ENCODE data around the gene EDDM3A.
"Not testable (repeated sequence)": the region's sequence is repeated elsewhere in the genome, so short reads cannot be mapped to it uniquely, and the experiment has no call there.

The EDDM3A gene

DNA sequence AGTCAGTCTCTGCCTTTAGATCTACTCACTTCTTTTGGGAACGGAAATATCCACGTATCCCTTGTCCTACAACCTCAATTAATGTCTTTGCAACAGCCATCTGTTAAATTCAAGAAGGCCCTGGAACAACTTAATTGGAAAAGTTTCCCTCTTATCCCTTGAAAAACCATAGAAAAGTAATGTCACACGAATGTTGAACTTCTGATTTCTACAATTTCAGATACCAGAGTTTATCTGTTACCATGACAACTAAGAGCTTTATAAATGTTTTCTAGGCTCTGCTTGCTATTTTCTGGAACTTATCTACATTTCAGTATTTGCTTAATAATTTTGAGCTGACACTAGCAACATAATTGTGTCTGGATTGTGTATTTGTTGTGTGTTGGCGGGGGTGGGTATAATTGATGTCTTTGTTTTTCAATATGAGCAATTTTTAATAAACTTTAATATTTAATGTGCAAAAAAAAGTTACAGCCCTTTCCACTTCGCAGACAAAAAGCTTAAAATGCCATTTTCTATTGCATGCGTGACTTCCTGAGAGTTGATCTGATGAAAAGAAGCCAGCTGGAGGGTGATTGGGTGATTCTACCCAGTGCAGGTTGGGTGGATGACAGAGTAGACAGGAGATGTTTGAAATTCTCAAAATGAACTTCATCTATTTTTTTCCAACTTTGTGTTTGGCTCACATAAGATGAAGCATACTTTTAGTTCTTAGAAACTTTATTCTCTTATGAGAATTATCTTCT lies 11.8 kb upstream of the EDDM3A start:
- DNase-seq (ENCODE audit: low read depth): no peak

- DNase-seq (ENCODE audit: low read depth): no peak
Measured at GRCh38 chr14:20734430-20734806, 11.3 kb upstream of the EDDM3A start.

- not testable (repeated sequence) for DNase-seq (ENCODE audit: low read depth)
Measured at GRCh38 chr14:20738292-20738691, 7.4 kb upstream of the EDDM3A start.

GRCh38 chr14:20742132-20742531 lies 3.6 kb upstream of the EDDM3A start:
- no peak for DNase-seq (ENCODE audit: low read depth)

DNA sequence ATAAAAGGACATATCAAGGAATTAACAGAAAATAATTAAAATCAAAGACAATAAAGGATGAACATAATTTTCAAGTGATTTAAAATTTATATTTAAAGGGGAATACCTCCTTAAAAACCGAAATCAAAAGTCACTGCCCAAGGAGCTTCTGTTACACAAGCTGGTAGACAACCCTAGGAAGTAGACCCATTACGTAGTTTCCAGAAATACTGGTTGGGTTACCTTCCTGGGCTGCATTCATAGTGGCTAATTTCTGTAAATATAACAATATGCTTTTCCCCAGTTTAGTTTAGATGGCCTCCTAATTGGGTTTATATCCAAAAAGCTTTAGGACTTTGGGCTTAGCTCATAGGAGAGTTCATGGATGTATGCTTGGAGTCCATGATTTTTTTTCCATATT lies 2.1 kb upstream of the EDDM3A start:
- no peak for DNase-seq (ENCODE audit: low read depth)

DNA sequence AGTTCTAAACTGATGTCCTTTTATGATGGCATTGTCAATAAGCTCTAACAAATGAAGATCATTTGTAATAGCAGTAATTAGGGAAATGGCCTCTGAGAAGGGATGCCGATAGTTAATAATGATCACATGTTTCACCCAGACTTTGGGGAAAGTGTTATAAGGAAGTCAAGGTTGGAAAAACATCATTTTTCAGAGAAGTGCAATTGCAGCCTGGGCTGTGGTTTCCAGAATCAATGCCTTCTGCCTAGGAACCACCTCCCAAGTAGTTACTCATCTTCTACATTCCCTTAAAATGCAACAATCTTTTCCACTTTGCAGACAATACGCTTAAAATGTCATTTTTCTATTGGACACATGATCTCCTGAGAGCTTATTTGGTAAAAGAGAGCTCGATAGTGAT lies 879 bp downstream of the EDDM3A start:
- no peak for DNase-seq (ENCODE audit: low read depth)

DNA sequence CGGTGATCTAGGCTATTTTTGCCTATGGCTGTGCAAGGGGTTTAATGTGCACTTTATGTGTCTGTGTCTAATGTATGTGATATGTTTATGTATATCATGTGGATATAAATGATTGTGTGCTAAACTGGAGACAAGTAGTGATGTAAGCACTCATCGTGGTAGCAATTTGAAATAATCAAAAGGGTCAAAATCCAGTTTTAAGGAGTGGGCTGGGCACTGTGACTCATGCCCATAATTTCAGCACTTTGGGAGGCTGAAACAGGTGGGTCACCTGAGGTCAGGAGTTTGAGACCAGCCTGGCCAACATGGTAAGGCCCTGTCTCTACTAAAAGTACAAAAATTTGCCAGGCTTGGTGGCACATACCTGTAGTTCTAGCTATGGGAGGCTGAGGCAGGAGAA lies 2.8 kb downstream of the EDDM3A start:
- no peak for DNase-seq (ENCODE audit: low read depth)

GRCh38 chr14:20750194-20750593 lies 4.5 kb downstream of the EDDM3A start:
- no peak for DNase-seq (ENCODE audit: low read depth)

DNA sequence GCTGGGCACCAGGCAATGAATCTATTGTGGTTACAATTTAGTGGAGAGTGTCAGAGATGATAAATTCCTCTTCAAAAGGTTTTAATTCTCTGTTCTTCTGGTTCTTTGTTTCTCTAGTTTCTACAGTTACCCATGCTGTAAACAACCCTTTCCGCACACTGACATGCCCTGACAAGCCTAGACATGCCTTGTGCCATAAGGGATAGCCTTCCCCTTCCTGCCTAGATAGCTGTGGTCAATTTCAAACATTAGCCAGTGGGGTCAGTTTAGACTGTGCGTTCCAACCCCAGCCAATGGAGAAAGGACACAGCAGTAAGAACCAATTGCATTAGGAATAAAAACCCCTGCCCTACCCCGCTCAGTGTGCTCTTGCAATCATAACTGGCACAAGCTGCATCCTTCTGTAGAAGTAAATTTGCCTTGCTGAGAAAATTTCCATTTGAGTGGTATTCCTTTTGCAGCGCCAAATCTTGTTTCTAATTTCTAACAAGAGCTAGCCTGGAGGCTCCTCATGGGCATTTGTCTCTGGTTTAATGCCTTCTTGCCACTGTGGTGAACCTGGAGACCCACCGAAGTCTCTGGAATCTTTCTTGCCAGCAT lies 6.4 kb downstream of the EDDM3A start:
- no peak for DNase-seq (ENCODE audit: low read depth)

- DNase-seq (ENCODE audit: low read depth): no peak
Measured at GRCh38 chr14:20754308-20754707, 8.6 kb downstream of the EDDM3A start.

DNA sequence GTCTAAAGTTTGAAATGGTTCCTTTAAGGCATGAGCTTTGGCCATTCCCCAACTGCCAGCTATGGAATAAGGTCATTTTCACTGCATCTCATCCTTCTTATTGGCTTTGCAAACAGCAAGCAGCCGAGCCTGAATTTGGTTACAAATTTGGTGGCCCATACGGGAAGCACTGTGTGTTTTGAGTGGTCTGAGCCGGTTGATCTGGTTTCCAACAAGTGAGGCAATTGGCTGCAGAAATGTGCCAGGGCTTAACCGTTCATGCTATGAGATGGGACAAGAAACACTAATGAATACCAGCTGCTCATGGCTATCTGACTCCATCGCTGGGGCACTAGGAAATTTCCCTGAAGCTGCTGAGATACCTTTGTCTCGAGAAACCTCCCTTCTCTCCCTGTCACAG lies 9.3 kb downstream of the EDDM3A start:
- no peak for DNase-seq (ENCODE audit: low read depth)

DNA sequence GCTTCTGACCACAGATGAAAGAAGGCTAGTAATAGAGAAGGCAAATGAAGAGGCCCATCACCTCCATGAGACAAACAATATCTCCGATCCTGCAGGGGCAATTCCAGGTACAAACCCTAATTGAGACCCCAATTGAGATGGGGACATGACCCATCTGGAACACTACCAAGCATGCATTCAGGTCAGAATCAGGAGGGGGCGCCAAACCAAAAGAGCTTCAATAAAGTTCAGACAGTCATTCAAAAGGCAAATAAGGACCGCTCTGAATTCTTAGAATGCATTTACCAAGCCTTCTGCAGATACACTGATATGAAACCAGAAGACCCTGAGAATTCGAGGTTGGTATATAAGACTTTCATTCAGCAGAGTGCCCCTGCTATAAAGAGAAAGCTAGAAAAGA lies 12.3 kb downstream of the EDDM3A start:
- DNase-seq (ENCODE audit: low read depth): no peak

DNA sequence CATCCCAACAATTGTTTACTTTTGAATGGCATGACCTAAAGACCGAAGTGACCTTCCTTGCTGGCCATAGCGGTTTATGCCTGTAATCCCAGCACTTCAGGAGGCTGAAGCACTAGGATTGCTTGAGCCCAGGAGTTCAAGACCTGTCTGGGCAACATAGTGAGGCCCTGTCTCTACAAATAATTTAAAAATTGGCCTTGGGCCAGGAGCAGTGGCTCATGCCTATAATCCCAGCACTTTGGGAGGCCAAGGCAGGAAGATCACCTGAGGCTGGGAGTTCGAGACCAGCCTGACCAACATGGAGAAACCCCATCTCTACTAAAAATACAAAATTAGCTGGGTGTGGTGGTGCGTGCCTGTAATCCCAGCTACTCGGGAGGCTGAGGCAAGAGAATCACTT lies 13.8 kb downstream of the EDDM3A start:
- DNase-seq (ENCODE audit: low read depth): not testable (repeated sequence)

DNA sequence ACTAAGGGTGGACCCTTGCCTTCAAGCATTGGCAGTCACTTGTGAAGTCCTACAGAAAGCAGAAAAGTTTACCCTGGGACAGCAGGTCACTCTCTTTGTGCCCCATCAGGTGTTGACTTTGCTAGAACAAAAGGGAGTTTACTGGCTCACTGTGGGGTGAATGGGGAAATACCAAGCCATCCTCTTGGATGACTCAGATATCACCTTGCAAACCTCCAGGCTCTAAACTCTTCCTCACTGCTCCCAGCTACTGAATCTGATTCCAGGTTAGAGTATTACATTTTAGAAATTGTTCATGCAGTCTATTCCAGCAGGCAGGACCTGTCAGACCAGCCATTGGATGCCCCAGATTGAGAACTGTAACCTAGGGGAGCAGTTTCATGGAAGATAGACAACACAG lies 15.3 kb downstream of the EDDM3A start:
- DNase-seq (ENCODE audit: low read depth): no peak

DNA sequence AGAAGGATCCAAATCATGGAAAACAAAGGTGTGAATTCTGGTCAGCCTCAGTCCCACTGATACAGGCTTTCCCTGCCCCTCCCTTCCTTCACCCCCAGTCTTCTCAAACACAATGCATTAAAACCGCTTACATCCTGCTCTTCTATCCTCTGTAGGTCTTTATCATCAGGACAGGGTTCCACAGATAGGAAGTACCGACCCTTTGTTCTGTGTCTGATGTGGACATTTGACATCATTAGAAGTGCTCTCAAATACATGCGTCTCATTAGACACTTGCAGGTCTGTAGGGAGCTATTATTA lies 22.9 kb downstream of the EDDM3A start:
- no peak for DNase-seq (ENCODE audit: low read depth)

DNA sequence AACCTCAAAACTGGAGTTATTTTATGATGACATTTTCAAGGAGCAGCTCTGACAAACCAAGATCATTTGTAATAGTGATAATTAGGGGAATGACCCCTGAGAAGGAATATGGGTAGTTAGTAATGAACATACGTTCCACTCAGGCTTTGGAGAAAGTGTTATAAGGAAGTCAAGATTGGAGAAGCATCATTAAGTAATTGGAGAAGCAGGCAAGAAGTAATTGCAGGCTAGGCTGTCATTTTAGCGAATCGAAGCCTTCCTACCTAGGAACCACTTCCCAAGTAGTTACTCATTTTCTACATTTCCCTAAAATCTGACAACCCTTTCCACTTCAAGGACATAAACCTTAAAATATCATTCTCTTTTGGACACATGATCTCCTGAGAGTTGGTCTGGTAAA lies 23.7 kb downstream of the EDDM3A start:
- DNase-seq (ENCODE audit: low read depth): no peak

- no peak for DNase-seq (ENCODE audit: low read depth)
Measured at GRCh38 chr14:20772650-20773049, 27.0 kb downstream of the EDDM3A start.

GRCh38 chr14:20774258-20774824 lies 28.7 kb downstream of the EDDM3A start:
- no peak for DNase-seq (ENCODE audit: low read depth)

DNA sequence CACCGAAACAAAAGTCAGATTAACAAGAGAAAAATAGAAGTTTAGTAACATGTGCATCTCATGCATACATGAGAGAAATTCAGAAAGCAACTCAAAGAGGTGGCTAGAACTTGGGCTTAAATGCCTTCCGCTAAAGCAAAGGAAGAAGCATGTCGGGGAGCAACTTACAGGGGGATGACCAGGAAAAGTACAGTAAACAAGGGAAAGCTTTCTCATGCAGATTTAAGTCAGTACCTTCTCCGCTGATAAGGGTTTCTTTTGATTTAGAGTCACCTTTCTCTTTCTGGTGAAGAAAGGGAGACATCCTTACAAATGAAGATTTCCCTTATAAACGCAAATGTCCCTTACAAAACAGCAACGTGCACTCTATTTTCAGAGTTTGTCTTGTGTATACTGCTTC lies 29.4 kb downstream of the EDDM3A start:
- DNase-seq (ENCODE audit: low read depth): no peak

DNA sequence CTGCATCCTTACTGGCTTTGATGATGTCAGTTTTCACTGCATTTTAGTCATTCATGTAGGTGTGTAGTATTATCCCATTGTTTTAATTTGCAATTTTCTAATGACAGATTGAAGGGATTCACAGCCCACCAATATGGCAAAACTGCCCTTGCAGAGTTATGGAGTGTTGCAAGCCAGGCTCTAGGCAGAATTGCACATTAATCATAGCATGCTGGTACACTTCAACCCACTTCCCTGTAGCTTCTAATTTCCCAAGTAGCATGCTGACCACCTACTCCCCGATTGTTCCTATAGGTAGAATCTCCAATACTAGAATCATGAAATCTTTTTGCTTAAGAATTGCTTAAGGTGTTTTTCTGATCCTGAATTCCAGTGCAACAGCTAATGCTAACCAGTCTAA lies 30.2 kb downstream of the EDDM3A start:
- DNase-seq (ENCODE audit: low read depth): no peak

DNA sequence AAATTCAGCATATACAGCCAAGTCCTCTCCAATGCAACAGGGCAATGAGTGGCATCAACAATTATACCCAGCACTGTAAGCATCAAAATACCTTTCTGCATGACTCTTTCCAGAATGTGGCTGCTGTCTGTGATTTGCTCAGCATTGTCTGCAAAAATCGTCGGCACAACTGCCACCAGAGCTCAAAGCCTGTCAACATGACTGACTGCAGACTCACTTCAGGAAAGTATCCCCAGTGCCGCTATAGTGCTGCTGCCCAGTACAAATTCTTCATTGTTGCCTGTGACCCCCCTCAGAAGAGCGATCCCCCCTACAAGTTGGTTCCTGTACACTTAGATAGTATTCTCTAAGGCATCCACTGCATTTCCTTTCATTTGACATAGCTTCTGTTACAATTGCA lies 36.1 kb downstream of the EDDM3A start:
- DNase-seq (ENCODE audit: low read depth): no peak

DNA sequence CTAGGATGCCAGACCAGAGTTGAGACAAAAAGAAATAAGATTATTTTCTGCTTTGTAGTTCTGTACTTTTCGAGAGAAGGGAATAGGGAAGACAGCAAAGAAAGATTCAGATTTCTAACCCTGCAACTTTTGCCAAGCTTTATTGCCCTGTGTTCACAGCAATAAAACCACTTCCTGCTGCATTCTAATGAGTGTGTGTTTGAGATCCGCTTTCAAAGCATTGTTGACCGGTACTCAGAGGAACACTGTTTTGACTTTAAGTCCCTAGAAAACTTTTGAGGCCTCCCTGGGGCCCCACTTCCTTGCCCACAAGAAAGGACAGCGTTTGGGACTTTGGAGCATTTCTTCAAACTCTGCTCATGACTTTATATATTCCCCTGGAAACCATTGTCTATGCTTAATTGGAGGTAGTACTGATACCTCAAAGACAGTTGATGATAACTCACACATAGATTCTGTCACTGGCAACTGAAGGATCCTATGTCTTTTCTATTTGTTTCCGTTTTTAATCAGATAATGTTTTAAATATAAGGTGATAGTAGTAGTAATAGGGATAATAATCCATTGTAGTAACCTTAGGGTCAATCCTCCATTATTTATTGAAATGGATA lies 36.7 kb downstream of the EDDM3A start:
- no peak for DNase-seq (ENCODE audit: low read depth)

GRCh38 chr14:20787025-20787424 lies 41.3 kb downstream of the EDDM3A start:
- no peak for DNase-seq (ENCODE audit: low read depth)

All from activated T-cell treated with anti-CD3 and anti-CD28 coated beads for 48 hours (primary cell).